GM18505 (cell line): ENCODE measurements around the gene CCDC30.

Experiments used
- ATAC-seq: cut with Tn5 transposase; IDR thresholded peaks from one replicate; pipeline ENCODE4 v1.9.1; 2021; ENCODE audit not compliant: unreplicated experiment
- POLR2A ChIP-seq: IDR thresholded peaks from 4 replicates; pipeline ENCODE4 v1.6.1; 2011; ENCODE audit warnings: borderline replicate concordance; ENCODE audit not compliant: insufficient read depth, insufficient read length; ENCODE audit errors: extremely low read depth

The CCDC30 gene

GRCh38 chr1:42682739-42683531, 219.8 kb downstream of the CCDC30 start:
- ATAC-seq, result peak; percentile 46
- TF ChIP-seq POLR2A, result peak; percentile 52

- ATAC-seq, result no peak
- no peak for TF ChIP-seq POLR2A
Measured at GRCh38 chr1:42684139-42684538, 221.1 kb downstream of the CCDC30 start.

GRCh38 chr1:42686418-42686817, 223.3 kb downstream of the CCDC30 start:
- no peak for ATAC-seq

GRCh38 chr1:42689912-42690311, 226.8 kb downstream of the CCDC30 start:
- no peak for ATAC-seq

More at GRCh38 chr1:42686418-42686817, 223.3 kb downstream of the CCDC30 start:
- no peak for TF ChIP-seq POLR2A

GRCh38 chr1:42690477-42691156, 227.5 kb downstream of the CCDC30 start:
- no peak for ATAC-seq
- no peak for TF ChIP-seq POLR2A

More at GRCh38 chr1:42689912-42690311, 226.8 kb downstream of the CCDC30 start:
- no peak for TF ChIP-seq POLR2A

GRCh38 chr1:42691157-42691498, 228.0 kb downstream of the CCDC30 start:
- TF ChIP-seq POLR2A, result no peak
- no peak for ATAC-seq

GRCh38 chr1:42692461-42692860, 229.4 kb downstream of the CCDC30 start:
- no peak for ATAC-seq
- TF ChIP-seq POLR2A, result no peak

GRCh38 chr1:42692911-42693310, 229.8 kb downstream of the CCDC30 start:
- no peak for TF ChIP-seq POLR2A
- ATAC-seq, result no peak

- TF ChIP-seq POLR2A, result no peak
- no peak for ATAC-seq
Measured at GRCh38 chr1:42698081-42698813, 235.2 kb downstream of the CCDC30 start.

- ATAC-seq, result no peak
- TF ChIP-seq POLR2A, result no peak
Measured at GRCh38 chr1:42700006-42700405, 236.9 kb downstream of the CCDC30 start.

GRCh38 chr1:42703888-42704464, 240.9 kb downstream of the CCDC30 start:
- no peak for TF ChIP-seq POLR2A
- ATAC-seq, result no peak
